SW 1271 (cell line): Measurements from ENCODE around the gene PRMT9.

Experiments
- DNase-seq, 2 experiments: peaks; one replicate each; lab custom pipeline; 2025; lab: John Stamatoyannopoulos, UW

Gene PRMT9

DNA sequence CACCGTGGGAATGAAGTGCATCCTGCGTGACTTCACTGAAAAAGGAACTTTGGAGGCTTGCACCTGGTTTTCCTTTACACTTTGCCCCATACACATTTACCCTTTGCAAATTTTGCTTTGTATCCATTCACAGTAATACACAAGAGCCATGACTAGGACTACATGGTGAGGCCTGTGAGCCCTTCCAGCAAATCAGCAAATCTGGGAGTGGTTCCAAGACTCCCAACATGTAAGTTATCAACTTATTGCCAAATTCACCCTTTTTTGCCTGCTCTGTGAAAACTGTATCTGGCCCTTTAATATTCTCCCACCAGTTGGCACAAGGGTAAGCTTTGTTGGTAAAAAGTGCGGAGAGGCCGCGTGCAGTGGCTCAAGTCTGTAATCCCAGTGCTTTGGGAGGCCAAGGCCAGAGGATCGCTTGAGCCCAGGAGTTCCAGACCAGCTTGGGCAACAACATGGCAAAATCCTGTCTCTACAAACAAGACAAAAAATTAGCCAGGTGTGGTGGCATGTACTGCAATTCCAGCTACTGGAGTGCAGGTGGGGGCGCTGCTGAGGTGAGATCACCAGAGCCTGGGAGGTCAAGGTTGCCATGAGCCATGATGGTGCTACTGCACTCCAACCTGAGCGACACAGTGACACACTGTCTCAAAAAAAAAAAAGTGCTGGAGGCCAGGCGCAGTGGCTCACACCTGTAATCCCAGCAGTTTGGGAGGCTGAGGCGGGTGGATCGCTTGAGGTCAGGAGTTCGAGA is 5.0 kb downstream of the PRMT9 start:
- no peak for DNase-seq

DNA sequence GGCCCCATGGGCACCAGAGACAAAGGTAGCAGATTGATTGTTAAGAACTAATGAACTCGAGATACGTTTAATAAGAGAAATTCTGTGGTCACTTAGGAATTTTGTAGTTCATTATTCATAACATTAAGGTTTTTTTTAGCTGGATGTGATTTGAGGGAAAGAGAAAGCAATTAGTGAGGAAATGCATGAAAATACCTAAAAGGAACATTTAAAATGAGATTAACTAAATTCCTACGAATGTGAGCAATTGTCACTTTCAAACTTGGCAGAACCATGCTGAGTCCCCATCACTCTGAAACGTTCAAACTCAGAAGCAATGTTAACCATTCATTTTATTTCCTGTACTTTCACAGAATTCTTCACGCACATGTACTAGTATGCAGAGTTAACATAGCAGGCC is 5.9 kb downstream of the PRMT9 start:
- no peak for DNase-seq

DNA sequence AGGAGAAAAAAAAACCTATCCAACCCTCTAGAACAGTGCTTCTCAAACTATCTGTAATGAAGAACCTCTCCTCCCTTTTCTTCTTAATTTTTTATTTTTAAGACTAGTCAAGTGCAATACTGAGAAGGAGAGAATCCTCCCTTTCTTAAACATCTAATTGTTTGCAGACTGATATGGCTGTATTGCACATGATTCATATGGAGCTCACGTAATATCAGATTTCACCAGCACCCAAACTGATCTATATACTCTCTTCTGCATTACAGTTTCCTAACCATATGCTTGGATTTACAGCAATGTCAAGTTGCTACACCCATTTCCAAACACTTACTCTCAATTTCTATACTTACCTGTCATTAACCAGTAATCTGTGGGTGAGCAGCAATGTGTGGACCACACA is 9.5 kb downstream of the PRMT9 start:
- no peak for DNase-seq

DNA sequence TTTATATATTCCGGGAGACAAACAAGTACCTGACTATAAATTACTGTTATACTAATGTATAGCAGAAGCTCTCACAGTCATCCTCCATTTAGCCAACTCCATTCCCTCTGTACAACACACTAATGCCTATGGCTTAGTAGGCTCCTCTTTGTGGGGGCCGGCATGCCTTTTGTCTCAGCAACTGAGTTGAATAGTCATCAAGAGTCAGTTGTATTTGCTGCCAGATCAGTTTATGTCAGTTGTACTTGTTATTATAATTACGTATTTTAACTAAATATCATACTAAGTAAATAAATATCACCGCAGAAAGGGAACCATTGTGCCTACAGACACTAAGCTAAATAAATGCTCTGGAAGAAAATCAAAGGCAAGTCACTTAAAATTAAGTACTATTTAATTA is 9.9 kb downstream of the PRMT9 start:
- DNase-seq = no peak

DNA sequence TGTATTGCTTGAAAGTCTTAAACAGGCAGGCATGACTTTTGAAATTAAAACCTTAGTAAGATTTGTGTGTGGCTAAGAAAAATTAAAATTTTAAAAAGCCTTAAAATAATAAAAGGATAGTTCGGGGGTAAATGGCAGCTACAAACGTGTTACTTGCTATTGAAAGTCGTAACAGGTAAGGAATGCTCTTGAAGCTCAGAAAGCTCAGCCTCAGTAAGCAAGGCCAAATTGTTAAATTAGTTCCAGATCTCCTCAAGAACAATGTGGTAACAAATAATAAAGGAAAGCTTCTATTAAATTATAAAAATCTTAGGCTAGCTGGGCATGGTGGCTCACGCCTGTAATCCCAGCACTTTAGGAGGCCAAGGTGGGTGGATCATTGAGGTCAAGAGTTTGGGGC is 25.5 kb downstream of the PRMT9 start:
- DNase-seq = no peak

DNA sequence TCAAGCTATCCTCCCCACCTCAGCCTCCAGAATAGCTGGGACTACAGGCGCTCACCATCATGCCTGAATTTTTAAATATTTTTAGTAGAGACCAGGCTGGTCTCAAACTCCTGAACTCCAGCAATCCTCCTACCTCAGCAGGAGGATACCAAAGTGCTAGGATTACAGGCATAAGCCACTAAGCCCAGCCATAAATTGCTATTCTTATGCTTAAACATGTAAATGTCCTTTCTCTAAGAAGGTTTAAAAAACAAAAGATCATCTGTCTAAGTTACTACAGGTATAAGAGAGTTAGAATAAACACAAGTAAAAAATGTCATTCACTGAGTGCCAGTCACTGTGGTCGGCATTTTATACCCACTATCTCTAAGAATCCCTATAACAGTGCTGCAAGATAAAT is 28.3 kb downstream of the PRMT9 start:
- DNase-seq = no peak

DNA sequence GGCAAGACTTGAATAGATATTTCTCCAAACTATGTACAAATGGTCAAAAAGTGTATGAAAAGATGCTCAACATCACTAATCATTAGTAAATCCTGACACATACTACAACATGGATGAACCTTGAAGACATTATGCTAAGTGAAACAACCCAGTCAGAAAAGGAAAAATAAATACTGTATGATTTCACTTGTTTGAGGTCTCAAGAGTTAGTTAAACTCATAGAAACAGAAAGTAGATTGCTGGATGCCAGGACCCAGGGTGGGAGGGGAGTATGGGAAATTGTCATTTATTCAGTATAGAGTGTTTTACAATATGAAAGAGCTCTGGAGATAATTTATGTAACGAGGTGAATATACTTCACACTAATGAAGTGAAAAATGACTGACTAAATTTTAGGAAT is 32.4 kb downstream of the PRMT9 start:
- no peak for DNase-seq

DNA sequence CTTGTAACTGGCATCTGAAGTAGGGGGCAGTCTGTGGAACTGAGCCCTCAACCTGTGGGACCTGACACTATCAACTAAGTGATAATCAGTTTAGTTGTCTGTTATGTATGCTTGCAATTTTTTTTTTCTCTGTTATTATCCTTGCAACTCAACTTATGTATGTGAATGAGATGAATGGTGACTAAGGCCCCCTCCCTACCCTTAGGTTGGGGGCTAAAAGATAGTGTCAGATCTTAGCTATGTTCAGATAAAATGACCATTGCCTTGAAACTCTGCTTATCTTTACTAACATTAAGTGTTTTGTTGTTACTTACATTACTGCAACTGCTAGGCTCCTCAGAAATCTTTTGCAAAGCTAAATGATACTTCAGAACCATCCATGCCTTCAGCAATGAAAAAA is 35.3 kb downstream of the PRMT9 start:
- no peak for DNase-seq

DNA sequence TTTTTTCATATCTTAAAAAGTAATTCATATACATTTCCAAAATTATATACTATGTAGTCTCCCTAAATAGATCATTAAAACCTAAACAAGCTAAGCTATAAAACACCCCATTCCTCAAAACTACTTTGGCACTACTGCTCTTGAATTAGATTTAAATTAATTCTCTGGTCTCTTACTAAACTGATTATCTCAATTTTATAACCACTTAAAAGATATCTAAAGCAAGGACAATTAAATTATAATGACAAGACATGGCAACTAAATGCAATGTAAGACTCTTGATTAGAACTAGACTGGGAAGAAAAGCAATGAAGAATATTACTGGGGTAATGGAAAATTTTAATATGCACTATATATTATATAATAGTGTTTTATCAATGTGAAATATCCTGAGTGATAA is 38.9 kb downstream of the PRMT9 start:
- no peak for DNase-seq

DNA sequence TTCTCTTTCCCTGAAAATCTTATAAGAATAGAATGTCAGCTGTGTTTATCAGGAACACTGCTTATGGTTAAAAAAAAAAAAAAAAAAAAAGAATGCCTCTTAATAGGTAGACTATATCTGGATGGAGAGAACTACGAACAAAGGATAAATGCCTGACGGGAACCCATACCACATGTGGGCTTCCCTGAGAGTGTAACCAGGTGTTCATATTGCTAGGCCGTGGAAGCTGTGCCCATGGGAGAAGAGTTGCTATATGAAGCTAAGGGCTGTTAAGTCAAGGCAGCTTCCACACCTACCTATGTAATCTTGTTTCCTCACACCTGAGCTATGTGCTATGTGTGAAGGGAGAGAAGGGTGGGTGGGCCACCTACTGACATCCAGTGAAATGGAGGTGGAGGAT is 39.5 kb downstream of the PRMT9 start:
- no peak for DNase-seq

DNA sequence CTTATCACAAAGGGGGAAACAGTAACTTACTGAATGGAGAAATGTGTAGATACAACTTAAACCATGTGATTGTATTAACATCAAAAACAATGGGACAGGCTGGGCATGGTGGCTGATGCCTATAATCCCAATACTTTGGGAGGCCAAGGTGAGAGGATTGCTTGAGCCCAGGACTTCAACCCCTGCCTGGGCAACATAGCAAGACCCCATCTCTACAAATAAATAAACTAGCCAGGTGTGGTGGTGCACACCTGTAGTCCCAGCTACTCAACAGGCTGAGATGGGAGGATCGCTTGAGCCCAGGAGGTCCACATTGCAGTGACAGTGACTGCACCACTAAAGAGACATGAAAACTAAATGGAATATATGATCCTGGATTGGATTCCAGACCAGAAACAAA is 40.3 kb downstream of the PRMT9 start:
- no peak for DNase-seq

DNA sequence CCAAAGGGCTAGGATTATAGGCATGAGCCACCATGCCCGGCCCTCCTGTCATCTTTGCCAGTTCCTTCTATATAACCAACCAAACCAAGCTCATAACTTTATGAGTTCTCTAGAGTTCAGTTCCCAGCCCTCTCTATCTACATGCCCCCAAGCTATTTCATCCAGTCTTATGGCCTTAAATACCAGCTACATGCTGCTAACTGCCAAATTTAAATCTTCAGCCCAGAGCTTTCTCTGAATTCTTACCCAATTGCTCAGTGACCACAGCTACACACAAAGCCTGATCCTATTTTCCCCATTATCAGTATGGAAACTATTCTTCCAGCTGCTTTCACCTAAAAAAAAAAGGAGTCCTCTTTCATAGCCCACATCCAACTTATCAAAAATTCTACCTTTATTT is 43.6 kb downstream of the PRMT9 start:
- DNase-seq = no peak

DNA sequence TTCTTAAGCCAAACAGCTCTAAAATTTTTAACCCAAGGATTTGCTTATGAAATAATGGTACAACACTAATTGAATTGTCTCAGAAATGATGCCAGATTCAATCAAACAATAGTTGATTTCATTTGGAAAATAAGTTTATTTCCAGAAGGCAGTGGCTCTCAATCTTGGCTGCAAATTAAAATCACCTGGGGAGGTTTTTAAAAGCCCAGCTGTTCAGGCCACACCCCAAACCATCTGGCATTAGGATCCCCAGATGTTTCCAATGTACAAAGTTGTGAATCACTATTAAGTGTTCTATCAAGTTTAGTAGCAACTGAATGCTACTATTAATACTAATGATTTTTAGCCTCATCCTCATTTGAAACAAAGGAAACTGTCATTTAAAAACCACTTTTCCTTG is 44.6 kb downstream of the PRMT9 start:
- no peak for DNase-seq

DNA sequence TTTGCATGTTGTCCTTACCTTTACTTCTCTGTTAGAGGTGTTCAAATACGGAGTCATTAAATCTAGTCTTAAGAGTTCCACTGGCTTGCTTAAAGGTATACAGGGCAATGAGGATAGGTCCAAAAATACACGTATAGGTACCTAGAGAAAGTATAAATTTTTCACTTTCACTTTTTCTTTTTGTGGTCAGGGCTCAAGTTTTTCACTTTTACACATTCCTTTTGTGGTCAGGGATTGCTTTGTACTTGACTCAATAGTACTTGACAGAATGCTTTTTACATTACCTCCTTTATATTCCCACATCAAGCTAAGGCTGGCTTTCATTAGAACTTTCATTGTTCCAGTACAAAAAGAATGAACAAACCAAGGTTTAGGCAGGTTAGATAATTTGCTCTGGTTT is 45.0 kb downstream of the PRMT9 start:
- no peak for DNase-seq

DNA sequence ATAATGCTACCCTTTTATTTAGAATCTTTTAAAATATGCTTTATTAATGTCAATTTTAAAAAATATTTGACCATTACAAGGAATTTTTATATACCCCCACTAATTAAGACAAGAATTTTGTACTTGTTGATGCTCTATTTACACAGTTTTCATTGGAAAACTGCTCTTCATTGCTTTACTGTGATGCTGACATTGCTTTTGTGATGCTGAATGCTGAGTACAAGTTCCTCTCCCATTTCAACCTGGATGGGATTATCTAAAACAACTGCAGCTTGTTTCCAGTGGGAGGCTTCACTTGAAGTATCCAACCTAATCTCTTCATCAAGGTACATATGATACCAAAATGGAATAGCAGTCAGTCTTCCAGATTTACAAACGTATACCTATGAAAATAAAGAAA is 45.6 kb downstream of the PRMT9 start:
- DNase-seq = no peak

DNA sequence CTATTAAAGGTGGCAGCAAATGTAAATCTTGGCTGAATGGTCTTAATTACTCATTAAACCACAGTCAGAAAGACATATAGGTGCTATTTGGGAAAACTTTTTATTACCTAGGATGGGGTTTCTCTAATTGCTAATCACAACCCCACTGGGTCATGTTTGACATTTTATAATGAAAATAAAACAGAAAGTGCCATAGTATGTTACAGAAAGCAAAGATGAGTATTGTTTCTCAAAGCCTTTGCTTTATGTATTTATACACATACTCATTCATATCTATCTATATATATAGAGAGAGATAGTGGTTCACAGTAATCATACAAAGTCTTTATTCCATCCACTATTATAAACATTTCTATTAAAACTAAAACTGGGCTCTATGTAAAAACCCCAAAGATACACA is 48.6 kb downstream of the PRMT9 start:
- DNase-seq = no peak

DNA sequence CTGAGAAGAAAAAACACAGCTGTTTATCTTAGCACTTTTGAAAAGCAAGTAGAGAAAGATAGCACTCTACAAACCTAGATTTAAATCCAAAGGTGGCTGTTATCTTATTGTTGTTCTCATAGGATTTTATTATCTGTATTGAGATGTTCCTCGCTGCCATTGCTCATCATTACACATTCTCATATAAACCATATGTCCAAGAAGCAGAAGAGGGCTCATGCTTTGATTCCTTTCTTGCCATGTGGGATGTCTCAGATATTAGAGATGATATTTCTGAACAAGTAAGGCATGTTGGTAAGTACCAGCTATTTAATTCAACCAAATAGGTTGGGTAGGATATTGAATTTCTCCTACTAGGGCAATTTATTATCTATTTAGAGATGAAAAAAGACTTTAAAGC is 50.3 kb downstream of the PRMT9 start:
- no peak for DNase-seq

DNA sequence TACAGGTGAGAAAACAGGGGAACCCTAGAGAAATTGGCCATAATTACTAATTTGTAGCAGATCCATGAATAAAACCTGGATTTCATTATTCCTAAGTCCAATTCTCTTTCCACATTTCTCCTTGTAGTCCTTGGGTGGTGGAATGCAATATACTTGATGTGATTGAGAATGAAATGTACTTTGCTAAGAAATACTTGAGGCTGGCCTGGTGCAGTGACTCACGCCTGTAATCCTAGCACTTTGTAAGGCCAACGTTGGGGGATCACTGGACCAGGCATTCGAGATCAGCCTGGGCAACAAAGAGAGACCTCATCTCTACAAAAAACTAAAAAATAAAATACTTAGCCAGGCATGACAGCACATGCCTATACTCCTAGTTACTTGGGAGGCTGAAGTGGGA is 50.9 kb downstream of the PRMT9 start:
- DNase-seq = no peak

DNA sequence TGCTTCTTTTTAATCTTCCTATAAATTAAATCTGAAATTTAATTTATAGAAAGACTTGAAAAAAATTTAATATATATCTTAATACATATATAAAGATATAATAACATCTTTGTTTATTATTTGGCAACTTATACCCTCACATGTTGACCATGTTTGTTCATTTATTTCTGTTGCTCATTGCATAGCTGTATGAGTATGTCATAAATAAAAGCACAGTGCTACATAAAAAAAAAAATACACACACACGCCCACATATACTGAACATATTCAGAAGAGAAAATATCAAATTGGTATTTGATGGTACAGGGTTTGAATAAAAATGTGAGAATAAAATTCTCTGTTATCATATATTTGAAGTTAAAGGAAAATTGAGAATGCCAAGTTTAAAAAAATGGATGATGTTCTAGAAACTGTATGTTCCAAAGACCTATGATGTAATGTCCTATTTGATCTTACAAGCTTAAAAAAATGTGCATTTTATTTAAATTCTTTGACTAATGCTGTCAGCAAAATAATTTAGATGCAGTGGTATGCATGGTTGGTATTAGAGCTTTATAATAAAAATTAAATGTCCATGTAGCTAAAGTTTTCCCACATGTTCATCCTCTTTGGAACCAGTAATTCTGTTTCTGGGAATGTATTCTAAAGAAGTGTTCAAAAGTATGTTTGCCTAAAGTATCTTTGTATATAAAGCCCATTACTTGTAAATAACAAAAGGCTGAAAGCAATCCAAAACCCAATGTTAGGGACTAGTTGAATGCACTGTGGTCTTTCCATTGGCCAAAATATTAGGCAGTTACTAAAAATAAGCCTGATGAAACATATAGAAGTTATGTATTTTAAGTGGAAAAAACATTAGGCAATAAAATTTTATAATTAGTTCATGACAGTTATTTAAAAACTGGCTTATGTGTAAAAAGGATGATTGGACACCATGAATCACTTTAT is 53.9 kb downstream of the PRMT9 start:
- no peak for DNase-seq

DNA sequence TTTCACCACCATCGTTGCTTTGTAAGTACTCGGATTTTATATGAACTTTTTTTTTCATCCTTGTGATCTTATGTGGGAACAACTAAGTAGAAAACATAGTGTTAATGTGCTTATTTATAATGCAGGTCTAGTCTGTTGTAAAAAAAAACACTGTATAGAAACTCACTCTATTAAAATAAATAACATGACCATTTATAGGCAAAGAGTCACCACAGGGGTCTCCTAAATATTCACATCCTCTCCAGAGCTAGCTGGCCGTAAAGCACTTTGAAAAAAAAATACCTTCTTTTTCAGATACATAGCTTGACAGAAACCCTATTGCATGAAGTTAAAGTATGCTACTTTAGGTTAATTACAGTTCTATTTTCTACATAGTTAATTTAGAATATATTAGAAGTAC is 55.5 kb downstream of the PRMT9 start:
- no peak for DNase-seq

DNA sequence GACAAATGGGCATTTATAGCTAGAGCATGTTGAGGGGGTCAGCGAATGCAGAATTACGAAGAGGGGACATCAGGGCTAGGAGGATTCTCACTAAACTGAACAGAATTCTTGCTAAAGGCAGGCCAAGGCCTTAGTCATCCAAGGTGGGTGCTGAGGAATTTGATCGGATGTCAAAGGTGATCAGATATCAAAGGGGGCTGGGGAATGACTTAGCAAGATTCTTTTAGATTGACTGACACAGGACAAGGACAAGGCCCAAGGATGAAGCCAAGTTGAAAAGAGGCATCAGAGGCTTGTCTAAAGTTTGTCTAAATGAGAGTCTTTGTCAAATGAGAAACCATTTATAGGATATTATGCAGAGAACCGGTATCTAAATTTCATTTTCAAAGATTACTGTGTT is 57.1 kb downstream of the PRMT9 start:
- no peak for DNase-seq

DNA sequence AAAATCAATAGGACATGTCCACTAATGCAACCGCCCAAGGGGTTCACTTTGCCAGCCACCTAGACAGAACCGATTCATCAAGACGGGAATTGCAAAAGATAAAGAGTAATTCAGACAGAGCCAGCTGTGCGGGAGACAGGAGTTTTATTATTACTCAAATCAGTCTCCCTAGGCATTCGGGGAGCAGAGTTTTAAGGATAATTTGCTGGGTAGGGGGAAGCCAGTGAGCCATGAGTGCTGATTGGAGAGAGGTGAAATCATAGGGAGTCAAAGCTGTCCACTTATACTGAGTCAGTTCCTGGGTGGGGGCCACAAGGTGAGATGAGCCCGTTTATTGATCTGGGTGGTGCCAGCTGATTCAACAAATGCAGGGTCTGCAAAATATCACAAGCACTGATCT is 58.2 kb downstream of the PRMT9 start:
- DNase-seq = no peak

DNA sequence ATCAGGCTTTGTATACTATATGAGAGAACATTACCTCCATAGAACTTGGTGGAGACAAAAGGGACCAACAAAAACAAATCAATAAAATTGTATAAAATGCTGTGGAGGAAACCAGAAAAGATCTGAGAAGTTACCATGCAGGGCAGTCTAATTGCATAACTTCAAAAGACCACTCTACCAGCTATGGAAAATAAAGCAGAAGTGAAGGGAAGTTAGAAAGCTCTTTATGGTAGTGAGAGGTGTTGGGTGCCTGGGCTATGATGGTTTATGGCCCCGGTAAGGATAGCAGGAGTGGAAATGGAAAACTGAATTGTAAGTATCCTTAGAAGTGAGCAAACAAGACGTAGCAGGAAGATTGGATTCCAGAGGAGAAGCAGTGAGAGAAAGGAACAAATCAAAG is 63.6 kb downstream of the PRMT9 start:
- DNase-seq = no peak
